ENCODE data around the gene GPR158. TPM values are rescaled to one million over a fixed set of nuclear protein-coding genes. Genes with fewer than 3 reads are reported as not detected.

Gene GPR158
- total RNA-seq, 1 experiment from 2014 or later, result not detected

DNA sequence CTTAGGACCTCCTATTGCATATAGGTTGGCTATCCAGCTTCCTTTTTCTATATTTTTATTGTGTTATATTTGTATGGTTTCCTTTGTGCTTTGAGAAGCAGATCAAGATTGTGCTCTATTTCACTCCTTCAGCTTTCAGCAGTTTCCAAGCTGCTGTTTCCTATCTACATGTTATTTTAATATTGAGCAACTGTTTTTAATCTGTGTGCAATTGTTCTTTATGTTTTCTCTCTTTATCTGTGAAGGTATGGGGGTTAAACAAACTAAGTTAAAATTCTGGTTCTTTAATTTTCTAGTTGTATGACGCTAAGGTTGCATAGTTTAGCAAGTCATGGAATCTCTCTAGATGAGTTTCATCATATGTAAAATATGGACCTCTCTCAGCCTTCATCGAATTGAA, 251.0 kb downstream of the GPR158 start:
- Mint-ChIP-seq H3K4me3 (ENCODE audit: unreplicated experiment) (no peak overlapping the region), H3K4me1 (ENCODE audit: insufficient read depth, unreplicated experiment) (no peaks in the 10 kb centered on the region), H3K27ac (ENCODE audit: low read depth, unreplicated experiment) (no peak overlapping the region), H3K9me3 (ENCODE audit: unreplicated experiment) (peaks cover 7% of the 10 kb centered on the region), H3K27me3 (ENCODE audit: insufficient read depth, unreplicated experiment) (peaks cover 27% of the 10 kb centered on the region), H3K36me3 (ENCODE audit: insufficient read depth, unreplicated experiment) (no peaks in the 10 kb centered on the region)
- CTCF ChIA-PET, result interaction anchor here (0.6 kb wide), 1 partner anchor 31 kb away, joined by 3 read pairs; no protein-coding TSS in a partner anchor
- TF ChIP-seq, protein P1, sequence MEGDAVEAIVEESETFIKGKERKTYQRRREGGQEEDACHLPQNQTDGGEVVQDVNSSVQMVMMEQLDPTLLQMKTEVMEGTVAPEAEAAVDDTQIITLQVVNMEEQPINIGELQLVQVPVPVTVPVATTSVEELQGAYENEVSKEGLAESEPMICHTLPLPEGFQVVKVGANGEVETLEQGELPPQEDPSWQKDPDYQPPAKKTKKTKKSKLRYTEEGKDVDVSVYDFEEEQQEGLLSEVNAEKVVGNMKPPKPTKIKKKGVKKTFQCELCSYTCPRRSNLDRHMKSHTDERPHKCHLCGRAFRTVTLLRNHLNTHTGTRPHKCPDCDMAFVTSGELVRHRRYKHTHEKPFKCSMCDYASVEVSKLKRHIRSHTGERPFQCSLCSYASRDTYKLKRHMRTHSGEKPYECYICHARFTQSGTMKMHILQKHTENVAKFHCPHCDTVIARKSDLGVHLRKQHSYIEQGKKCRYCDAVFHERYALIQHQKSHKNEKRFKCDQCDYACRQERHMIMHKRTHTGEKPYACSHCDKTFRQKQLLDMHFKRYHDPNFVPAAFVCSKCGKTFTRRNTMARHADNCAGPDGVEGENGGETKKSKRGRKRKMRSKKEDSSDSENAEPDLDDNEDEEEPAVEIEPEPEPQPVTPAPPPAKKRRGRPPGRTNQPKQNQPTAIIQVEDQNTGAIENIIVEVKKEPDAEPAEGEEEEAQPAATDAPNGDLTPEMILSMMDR (IDR thresholded peaks at IDR 0.05; ENCODE audit: unreplicated experiment), result no peak
- POLR2A ChIA-PET, result no interaction called here
- intact Hi-C loops (cut with micrococcal nuclease), result no loop called here
- no peak for DNase-seq (ENCODE audit: unreplicated experiment)
- no TSS peak for BruUV-seq (replicated peaks)

DNA sequence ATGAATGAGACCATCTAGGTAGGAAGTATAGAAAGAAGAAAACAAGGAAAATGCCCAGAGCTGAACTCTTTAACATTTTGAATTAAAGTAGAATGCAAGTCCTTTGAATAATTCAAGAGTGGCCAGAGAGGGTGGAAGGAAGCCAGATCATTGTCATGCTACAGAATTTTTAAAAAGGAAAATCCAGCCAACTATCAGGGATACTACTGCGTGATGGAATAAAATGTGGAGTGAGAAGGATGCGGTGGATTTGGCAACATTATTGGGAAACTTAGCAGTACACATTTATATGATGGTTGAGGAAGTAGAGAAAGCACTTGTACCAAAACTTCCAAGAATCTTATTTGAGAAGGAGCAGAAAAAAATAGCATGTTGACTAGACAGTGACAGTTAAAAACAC, 261.6 kb downstream of the GPR158 start:
- Mint-ChIP-seq H3K36me3 (ENCODE audit: insufficient read depth, unreplicated experiment) (no peaks in the 10 kb centered on the region), H3K27ac (ENCODE audit: low read depth, unreplicated experiment) (no peak overlapping the region), H3K27me3 (ENCODE audit: insufficient read depth, unreplicated experiment) (peaks cover 50% of the 10 kb centered on the region), H3K4me3 (ENCODE audit: unreplicated experiment) (no peak overlapping the region), H3K9me3 (ENCODE audit: unreplicated experiment) (no peaks in the 10 kb centered on the region), H3K4me1 (ENCODE audit: insufficient read depth, unreplicated experiment) (no peaks in the 10 kb centered on the region)
- TF ChIP-seq, protein P1 (IDR thresholded peaks at IDR 0.05; ENCODE audit: unreplicated experiment), result no peak
- no TSS peak for BruUV-seq (replicated peaks)
- ChIA-PET CTCF (no interaction called here), POLR2A (no interaction called here)
- intact Hi-C loops (cut with micrococcal nuclease), result no loop called here
- DNase-seq (ENCODE audit: unreplicated experiment), result no peak

DNA sequence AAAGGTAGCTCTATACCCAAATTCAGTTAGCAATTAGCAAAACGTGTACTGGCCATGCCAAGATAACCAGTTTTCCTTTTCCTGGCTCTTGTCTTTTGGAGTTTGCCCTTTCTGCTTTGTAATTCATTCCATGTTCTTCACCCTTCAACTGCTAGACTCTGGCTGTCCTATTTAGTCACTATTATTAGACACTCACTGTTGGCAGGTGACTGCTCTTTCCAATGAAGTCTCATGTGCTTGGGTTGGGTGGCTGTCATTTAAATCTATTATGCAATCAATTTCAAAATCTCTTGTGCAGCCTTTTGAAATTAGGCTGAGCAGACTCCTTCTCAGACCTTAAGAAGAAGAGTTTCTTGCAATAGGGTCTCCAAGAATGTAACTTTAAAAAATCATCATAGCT, 266.5 kb downstream of the GPR158 start:
- no peaks in the 10 kb centered on the region for H3K36me3 Mint-ChIP-seq (ENCODE audit: insufficient read depth, unreplicated experiment)
- TF ChIP-seq, protein P1 (IDR thresholded peaks at IDR 0.05; ENCODE audit: unreplicated experiment), result no peak
- no TSS peak for BruUV-seq (replicated peaks)
- H3K27me3 Mint-ChIP-seq (ENCODE audit: insufficient read depth, unreplicated experiment), result peaks cover 77% of the 10 kb centered on the region
- CTCF ChIA-PET, result no interaction called here
- DNase-seq (ENCODE audit: unreplicated experiment), result no peak
- no peaks in the 10 kb centered on the region for H3K4me1 Mint-ChIP-seq (ENCODE audit: insufficient read depth, unreplicated experiment)
- intact Hi-C loops (cut with micrococcal nuclease), result no loop called here
- POLR2A ChIA-PET, result no interaction called here
- peaks cover 8% of the 10 kb centered on the region for H3K9me3 Mint-ChIP-seq (ENCODE audit: unreplicated experiment)
- H3K4me3 Mint-ChIP-seq (ENCODE audit: unreplicated experiment), result no peak overlapping the region
- H3K27ac Mint-ChIP-seq (ENCODE audit: low read depth, unreplicated experiment), result no peak overlapping the region

DNA sequence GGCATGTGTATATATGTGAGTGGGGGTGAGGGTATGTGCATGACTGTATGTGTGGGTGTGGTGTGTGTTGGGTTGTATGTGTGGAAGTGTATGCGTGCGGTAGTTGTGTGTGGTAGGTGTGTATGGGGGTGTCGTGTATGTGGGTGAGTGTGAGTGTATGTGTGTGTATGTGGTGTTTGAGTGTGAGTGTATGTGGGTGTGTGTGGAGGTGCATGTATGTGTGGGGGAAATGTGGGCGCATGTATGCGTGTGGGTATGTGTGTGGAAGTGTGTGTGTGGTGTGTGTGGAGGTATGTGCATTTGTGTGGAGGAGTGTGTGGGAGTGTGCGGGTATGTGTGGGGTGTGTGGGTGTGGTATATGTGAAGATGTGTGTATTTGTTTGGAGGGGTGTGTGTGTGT, 269.5 kb downstream of the GPR158 start:
- H3K27me3 Mint-ChIP-seq (ENCODE audit: insufficient read depth, unreplicated experiment), result peaks cover 58% of the 10 kb centered on the region
- no peak overlapping the region for H3K27ac Mint-ChIP-seq (ENCODE audit: low read depth, unreplicated experiment)
- intact Hi-C loops (cut with micrococcal nuclease), result no loop called here
- H3K36me3 Mint-ChIP-seq (ENCODE audit: insufficient read depth, unreplicated experiment), result no peaks in the 10 kb centered on the region
- H3K4me3 Mint-ChIP-seq (ENCODE audit: unreplicated experiment), result no peak overlapping the region
- TF ChIP-seq, protein P1 (IDR thresholded peaks at IDR 0.05; ENCODE audit: unreplicated experiment), result no peak
- BruUV-seq (replicated peaks), result no TSS peak
- no peaks in the 10 kb centered on the region for H3K4me1 Mint-ChIP-seq (ENCODE audit: insufficient read depth, unreplicated experiment)
- DNase-seq (ENCODE audit: unreplicated experiment), result no peak
- ChIA-PET POLR2A (no interaction called here), CTCF (no interaction called here)
- peaks cover 8% of the 10 kb centered on the region for H3K9me3 Mint-ChIP-seq (ENCODE audit: unreplicated experiment)

Data from MCF 10A (cell line).